Ishikawa (cell line): ENCODE measurements around the gene TUBGCP3.

Experiments
- RAD21 ChIP-seq: IDR thresholded peaks from 2 replicates; pipeline ENCODE4 v1.6.1; 2012; ENCODE audit warnings: low read depth
- REST ChIP-seq: IDR thresholded peaks from 2 replicates; pipeline ENCODE4 v1.6.1; 2012; ENCODE audit warnings: low read depth, mild to moderate bottlenecking
- ZBTB7A ChIP-seq: IDR thresholded peaks from 2 replicates; pipeline ENCODE4 v1.6.1; 2012; ENCODE audit warnings: low read depth
- TF ChIP-seq, protein P1 (sequence below): IDR thresholded peaks from 2 replicates; pipeline ENCODE4 v1.6.1; 2012
- TF ChIP-seq, protein P2 (sequence below): IDR thresholded peaks from 2 replicates; pipeline ENCODE4 v1.6.1; 2012

DNA sequence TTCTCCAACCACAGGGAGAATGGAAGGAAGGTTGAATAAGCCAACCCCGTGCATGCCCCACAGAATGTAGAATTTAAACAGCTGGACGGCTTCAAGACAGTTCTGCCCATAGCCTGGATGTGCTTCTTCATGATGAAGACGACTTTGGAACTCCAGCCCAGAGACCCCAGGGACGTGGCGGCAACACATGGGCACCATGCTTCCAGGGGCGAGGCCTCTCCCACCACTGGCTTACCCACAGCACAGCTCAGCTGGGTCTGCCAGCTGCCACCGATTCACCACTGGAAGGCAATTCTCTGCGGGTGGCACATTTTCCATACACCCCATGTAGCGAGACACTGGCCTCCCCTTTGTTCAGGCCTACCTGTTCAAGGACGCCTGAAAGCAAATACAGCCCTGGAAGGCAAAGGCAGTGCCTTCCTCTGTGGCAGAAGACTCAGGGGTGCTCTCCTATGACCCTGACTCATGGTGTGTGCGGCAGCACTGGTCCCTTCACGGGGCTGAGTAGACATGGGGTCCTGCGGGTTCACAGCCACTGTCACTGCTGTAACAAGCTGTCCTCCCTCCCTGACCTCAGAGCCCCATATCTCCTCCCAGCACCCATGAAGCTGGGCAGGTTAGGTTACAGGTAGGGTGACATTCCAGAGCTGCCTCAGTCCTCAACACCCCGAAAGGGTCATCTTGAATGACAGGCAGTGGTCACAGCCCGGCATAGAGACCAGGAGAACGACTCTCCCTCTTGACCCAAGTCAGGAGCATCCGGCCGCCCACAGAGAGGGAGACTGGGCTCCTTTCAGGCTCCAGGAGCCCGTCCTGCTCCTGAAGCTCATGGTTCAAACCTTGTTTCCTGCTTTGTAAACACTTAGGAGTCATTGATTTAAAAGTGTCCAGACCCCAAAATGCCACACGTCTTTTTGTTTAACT, 139.1 kb downstream of the TUBGCP3 start:
- TF ChIP-seq ZBTB7A (no peak), RAD21 (no peak), REST (no peak)
- TF ChIP-seq, protein P1, sequence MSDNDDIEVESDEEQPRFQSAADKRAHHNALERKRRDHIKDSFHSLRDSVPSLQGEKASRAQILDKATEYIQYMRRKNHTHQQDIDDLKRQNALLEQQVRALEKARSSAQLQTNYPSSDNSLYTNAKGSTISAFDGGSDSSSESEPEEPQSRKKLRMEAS: no peak
- TF ChIP-seq, protein P2, sequence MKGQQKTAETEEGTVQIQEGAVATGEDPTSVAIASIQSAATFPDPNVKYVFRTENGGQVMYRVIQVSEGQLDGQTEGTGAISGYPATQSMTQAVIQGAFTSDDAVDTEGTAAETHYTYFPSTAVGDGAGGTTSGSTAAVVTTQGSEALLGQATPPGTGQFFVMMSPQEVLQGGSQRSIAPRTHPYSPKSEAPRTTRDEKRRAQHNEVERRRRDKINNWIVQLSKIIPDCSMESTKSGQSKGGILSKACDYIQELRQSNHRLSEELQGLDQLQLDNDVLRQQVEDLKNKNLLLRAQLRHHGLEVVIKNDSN: no peak
